ENCODE measurements around the gene GEMIN7.

Gene GEMIN7

GRCh38 chr19:45130888-45131615 lies 52.0 kb downstream of the GEMIN7 start:
- Histone ChIP-seq H3K4me2 (ENCODE audit: low read depth, low read length, poor library complexity, severe bottlenecking) (no peak overlapping the region), H3K27me3 (ENCODE audit: low read length) (no peaks in the 10 kb centered on the region), H3K27ac (ENCODE audit: low read depth, low read length) (no peak overlapping the region), H3F3A (ENCODE audit: insufficient read depth) (no peaks in the 10 kb centered on the region), H3K9me2 (replicated peaks; ENCODE audit: insufficient read depth, low read length) (no peaks in the 10 kb centered on the region), H3K4me3 (ENCODE audit: insufficient read depth, low read length, poor library complexity, severe bottlenecking) (no peak overlapping the region), H3K79me2 (ENCODE audit: insufficient read depth, low read length) (peaks cover 19% of the 10 kb centered on the region), H3K9me3 (ENCODE audit: insufficient read depth, low read length) (no peaks in the 10 kb centered on the region), H2AFZ (ENCODE audit: low read depth, low read length, severe bottlenecking) (no peak overlapping the region), H3K36me3 (ENCODE audit: low read length) (no peaks in the 10 kb centered on the region), H4K20me1 (ENCODE audit: low read depth, low read length) (no peaks in the 10 kb centered on the region; the same call in 1 of the 2 replicates), H3K9ac (ENCODE audit: low read length) (no peak overlapping the region)
- TF ChIP-seq CTCF (IDR thresholded peaks at IDR 0.05; ENCODE audit: insufficient read depth, low read length, poor library complexity, severe bottlenecking) = peak; percentile 21
- TF ChIP-seq EZH2phosphoT487 (conservative IDR thresholded peaks at IDR 0.05; ENCODE audit: low read length) = no peak

GRCh38 chr19:45133661-45134060 lies 54.6 kb downstream of the GEMIN7 start:
- Histone ChIP-seq H3K9me2 (replicated peaks; ENCODE audit: insufficient read depth, low read length) (no peaks in the 10 kb centered on the region), H3K27me3 (ENCODE audit: low read length) (no peaks in the 10 kb centered on the region), H3K79me2 (ENCODE audit: insufficient read depth, low read length) (peaks cover 4% of the 10 kb centered on the region; the same call in 1 of the 2 replicates), H3K4me2 (ENCODE audit: low read depth, low read length, poor library complexity, severe bottlenecking) (no peak overlapping the region), H3K9ac (ENCODE audit: low read length) (no peak overlapping the region), H3K36me3 (ENCODE audit: low read length) (no peaks in the 10 kb centered on the region), H3K9me3 (ENCODE audit: insufficient read depth, low read length) (no peaks in the 10 kb centered on the region), H3K27ac (ENCODE audit: low read depth, low read length) (no peak overlapping the region), H4K20me1 (ENCODE audit: low read depth, low read length) (no peaks in the 10 kb centered on the region), H3F3A (ENCODE audit: insufficient read depth) (no peaks in the 10 kb centered on the region), H3K4me3 (ENCODE audit: insufficient read depth, low read length, poor library complexity, severe bottlenecking) (no peak overlapping the region), H2AFZ (ENCODE audit: low read depth, low read length, severe bottlenecking) (no peak overlapping the region)
- TF ChIP-seq CTCF (IDR thresholded peaks at IDR 0.05; ENCODE audit: insufficient read depth, low read length, poor library complexity, severe bottlenecking) = no peak
- TF ChIP-seq EZH2phosphoT487 (conservative IDR thresholded peaks at IDR 0.05; ENCODE audit: low read length) = no peak

- Histone ChIP-seq H3K9me2 (replicated peaks; ENCODE audit: insufficient read depth, low read length) (no peaks in the 10 kb centered on the region), H2AFZ (ENCODE audit: low read depth, low read length, severe bottlenecking) (no peak overlapping the region), H3K4me2 (ENCODE audit: low read depth, low read length, poor library complexity, severe bottlenecking) (no peak overlapping the region), H3K27me3 (ENCODE audit: low read length) (no peaks in the 10 kb centered on the region), H3K36me3 (ENCODE audit: low read length) (no peaks in the 10 kb centered on the region), H4K20me1 (ENCODE audit: low read depth, low read length) (no peaks in the 10 kb centered on the region), H3K9me3 (ENCODE audit: insufficient read depth, low read length) (no peaks in the 10 kb centered on the region), H3K79me2 (ENCODE audit: insufficient read depth, low read length) (peaks cover 4% of the 10 kb centered on the region; the same call in 1 of the 2 replicates), H3K27ac (ENCODE audit: low read depth, low read length) (no peak overlapping the region), H3F3A (ENCODE audit: insufficient read depth) (no peaks in the 10 kb centered on the region), H3K9ac (ENCODE audit: low read length) (no peak overlapping the region), H3K4me3 (ENCODE audit: insufficient read depth, low read length, poor library complexity, severe bottlenecking) (no peak overlapping the region)
- no peak for TF ChIP-seq EZH2phosphoT487 (conservative IDR thresholded peaks at IDR 0.05; ENCODE audit: low read length)
- no peak for TF ChIP-seq CTCF (IDR thresholded peaks at IDR 0.05; ENCODE audit: insufficient read depth, low read length, poor library complexity, severe bottlenecking)
Measured at GRCh38 chr19:45135176-45135885, 56.3 kb downstream of the GEMIN7 start.

All from SU-DHL-6 (cell line).